PC-3 (cell line): ENCODE data around the gene CCDC24. TPM values are rescaled to one million over a fixed set of nuclear protein-coding genes. Genes with fewer than 3 reads are reported as not detected.
A peak's percentile ranks its signal among the peaks of the same experiment; 100 is the strongest.

Experiments used
- ATAC-seq: fragments of 200-7000 bp; cut with Tn5 transposase; 2 replicates; pipeline ENCODE4 v1.9.1; 2020; ENCODE audit warnings: mild to moderate bottlenecking, moderate library complexity
- BruUV-seq: library from RNA; stranded (reverse); fragments of 400-500 nt; replicated peaks from 2 replicates; lab custom pipeline; 2021; lab: Mats Ljungman, UMichigan
- CTCF ChIA-PET: fragments of 300-600 bp; sonication (Branson Sonifier 250); formaldehyde crosslinking; loops from one replicate; lab custom pipeline; 2022; ENCODE audit warnings: antibody characterized with exemption; lab: Charles Lee
- POLR2A ChIA-PET: fragments of 300-600 bp; sonication (Branson Sonifier 250); formaldehyde crosslinking; loops from one replicate; lab custom pipeline; 2022; ENCODE audit warnings: antibody characterized with exemption; ENCODE audit not compliant: unreplicated experiment; lab: Charles Lee
- DNase-seq: peaks from one replicate; pipeline ENCODE4 v3.0.0-alpha.2; 2015
- H2AFZ ChIP-seq: fragments of 300-600 bp; sonication (generic); 2 replicates; pipeline ENCODE4 v1.6.0; 2016; ENCODE audit warnings: antibody characterized with exemption, low read length
- H3F3A ChIP-seq: fragments of 300-600 bp; sonication (generic); one replicate; pipeline ENCODE4 v1.6.0; 2017; ENCODE audit warnings: antibody characterized with exemption, low read length, control low read depth, mild to moderate bottlenecking; ENCODE audit not compliant: unreplicated experiment
- H3K27ac ChIP-seq: fragments of 300-600 bp; sonication (generic); 2 replicates; pipeline ENCODE4 v1.5.1; 2016; ENCODE audit warnings: mild to moderate bottlenecking, low read length
- H3K27me3 ChIP-seq: fragments of 300-600 bp; sonication (generic); 2 replicates; pipeline ENCODE4 v1.6.1; 2016; ENCODE audit warnings: low read length, mixed read lengths
- H3K36me3 ChIP-seq: fragments of 300-600 bp; sonication (generic); 2 replicates; pipeline ENCODE4 v1.6.1; 2016; ENCODE audit warnings: low read depth, mixed run types, low read length, mixed read lengths
- H3K4me1 ChIP-seq: fragments of 300-600 bp; sonication (generic); 2 replicates; pipeline ENCODE4 v1.5.1; 2016; ENCODE audit warnings: low read length; ENCODE audit not compliant: insufficient read depth
- H3K4me2 ChIP-seq: fragments of 300-600 bp; sonication (generic); 2 replicates; pipeline ENCODE4 v1.6.0; 2016; ENCODE audit warnings: low read length
- H3K4me3 ChIP-seq: fragments of 300-600 bp; sonication (generic); 2 replicates; pipeline ENCODE4 v1.5.1; 2016; ENCODE audit warnings: mild to moderate bottlenecking, low read length, mixed read lengths
- H3K79me2 ChIP-seq: fragments of 300-600 bp; sonication (generic); 2 replicates; pipeline ENCODE4 v1.6.1; 2017; ENCODE audit warnings: low read length, mixed read lengths
- H3K9ac ChIP-seq: fragments of 300-600 bp; sonication (generic); 2 replicates; pipeline ENCODE4 v1.6.0; 2016; ENCODE audit warnings: mild to moderate bottlenecking, low read length
- H3K9me2 ChIP-seq: fragments of 300-600 bp; sonication (generic); replicated peaks from 2 replicates; pipeline ENCODE4 v1.6.1; 2016; ENCODE audit warnings: mixed run types, low read length, mixed read lengths
- H3K9me3 ChIP-seq: fragments of 300-600 bp; sonication (generic); 2 replicates; pipeline ENCODE4 v1.6.1; 2016; ENCODE audit warnings: low read length, mixed read lengths
- H4K20me1 ChIP-seq: fragments of 300-600 bp; sonication (generic); 2 replicates; pipeline ENCODE4 v1.6.1; 2016; ENCODE audit warnings: low read length, mixed read lengths
- EZH2 ChIP-seq: fragments of 300-600 bp; sonication (generic); IDR thresholded peaks from one replicate; pipeline ENCODE4 v1.6.1; 2017; ENCODE audit warnings: antibody characterized with exemption, mild to moderate bottlenecking, low read length; ENCODE audit not compliant: unreplicated experiment
- EZH2phosphoT487 ChIP-seq: fragments of 300-600 bp; sonication (generic); IDR thresholded peaks from 2 replicates; pipeline ENCODE4 v1.6.1; 2018; ENCODE audit warnings: mild to moderate bottlenecking, antibody characterized with exemption, low read length, borderline replicate concordance
- intact Hi-C: fragments of 100-400 bp; cut with micrococcal nuclease; formaldehyde crosslinking; loops from 2 replicates; pipeline ENCODE4 v1.9.0; 2023
- total RNA-seq: library from RNA; depleted of rRNA; stranded (reverse); fragments of >200 nt; gene quantifications from 2 replicates; pipeline ENCODE4 v1.2.3, GENCODE V29; 2014
- TF ChIP-seq, protein P1 (sequence below): fragments of 300-600 bp; sonication (generic); conservative IDR thresholded peaks from 2 replicates; pipeline ENCODE4 v1.5.1; 2017; ENCODE audit warnings: antibody characterized with exemption, low read depth, mild to moderate bottlenecking, low read length

CCDC24 gene
- total RNA-seq, 1 experiment from 2014 or later = 10.1 TPM

DNA sequence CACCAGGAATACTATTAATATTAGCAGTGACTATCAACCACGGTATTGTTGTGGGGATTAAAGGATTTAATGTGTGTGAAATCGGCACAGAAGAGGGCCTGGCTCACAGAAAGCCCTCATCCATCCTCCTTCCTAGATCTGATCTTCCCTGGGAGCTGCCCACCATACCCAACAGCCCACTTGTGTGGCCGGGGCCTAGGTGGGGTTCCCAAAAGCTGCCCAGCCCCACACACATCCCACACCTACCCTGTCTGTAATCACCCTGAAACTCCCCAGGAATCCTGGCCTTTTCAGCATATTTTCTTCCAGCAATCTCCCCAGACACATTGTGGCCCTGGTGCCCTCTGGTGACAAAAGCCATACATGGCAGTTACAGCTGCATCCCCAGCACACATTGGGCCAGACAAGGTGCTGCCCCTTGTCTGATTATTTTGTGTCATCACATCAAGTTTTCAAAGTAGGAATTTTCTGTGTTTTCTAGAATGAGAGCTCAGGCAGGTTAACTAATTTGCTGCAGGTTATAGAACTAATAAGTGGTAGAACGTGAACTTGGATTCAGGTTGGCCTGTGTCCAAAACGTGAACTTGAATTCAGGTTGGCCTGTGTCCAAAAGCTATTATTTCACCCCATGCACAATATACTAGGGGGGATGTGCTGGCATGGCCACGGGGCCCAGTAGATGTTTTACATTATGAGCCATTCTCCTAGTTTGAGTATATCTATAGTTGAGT is 45.2 kb downstream of the CCDC24 start:
- Histone ChIP-seq H3K4me3 (no peak overlapping the region), H3K36me3 (no peaks in the 10 kb centered on the region), H3K27me3 (no peaks in the 10 kb centered on the region), H3K79me2 (no peaks in the 10 kb centered on the region), H3K9me2 (no peaks in the 10 kb centered on the region), H4K20me1 (no peaks in the 10 kb centered on the region), H3K4me1 (peaks cover 41% of the 10 kb centered on the region), H3K9me3 (no peaks in the 10 kb centered on the region), H3K9ac (no peak overlapping the region), H3K27ac (no peak overlapping the region), H3K4me2 (no peak overlapping the region), H2AFZ (no peak overlapping the region), H3F3A (no peaks in the 10 kb centered on the region)
- BruUV-seq = no TSS peak
- TF ChIP-seq, protein P1, sequence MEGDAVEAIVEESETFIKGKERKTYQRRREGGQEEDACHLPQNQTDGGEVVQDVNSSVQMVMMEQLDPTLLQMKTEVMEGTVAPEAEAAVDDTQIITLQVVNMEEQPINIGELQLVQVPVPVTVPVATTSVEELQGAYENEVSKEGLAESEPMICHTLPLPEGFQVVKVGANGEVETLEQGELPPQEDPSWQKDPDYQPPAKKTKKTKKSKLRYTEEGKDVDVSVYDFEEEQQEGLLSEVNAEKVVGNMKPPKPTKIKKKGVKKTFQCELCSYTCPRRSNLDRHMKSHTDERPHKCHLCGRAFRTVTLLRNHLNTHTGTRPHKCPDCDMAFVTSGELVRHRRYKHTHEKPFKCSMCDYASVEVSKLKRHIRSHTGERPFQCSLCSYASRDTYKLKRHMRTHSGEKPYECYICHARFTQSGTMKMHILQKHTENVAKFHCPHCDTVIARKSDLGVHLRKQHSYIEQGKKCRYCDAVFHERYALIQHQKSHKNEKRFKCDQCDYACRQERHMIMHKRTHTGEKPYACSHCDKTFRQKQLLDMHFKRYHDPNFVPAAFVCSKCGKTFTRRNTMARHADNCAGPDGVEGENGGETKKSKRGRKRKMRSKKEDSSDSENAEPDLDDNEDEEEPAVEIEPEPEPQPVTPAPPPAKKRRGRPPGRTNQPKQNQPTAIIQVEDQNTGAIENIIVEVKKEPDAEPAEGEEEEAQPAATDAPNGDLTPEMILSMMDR = peak; percentile 96
- TF ChIP-seq EZH2phosphoT487 (no peak), EZH2 (no peak)
- intact Hi-C loops = loop anchor here (1.0 to 5.0 kb wide), 3 partner anchors 31 to 274 kb away; partner anchors contain the start of gene CCDC24
- DNase-seq (peak; percentile 87), ATAC-seq (peak; percentile 73)
- ChIA-PET POLR2A (no interaction called here), CTCF (interaction anchor here (0.6 to 1.7 kb wide), 4 partner anchors 11 to 273 kb away, joined by 3 to 13 read pairs (median 4); no protein-coding TSS in a partner anchor)

DNA sequence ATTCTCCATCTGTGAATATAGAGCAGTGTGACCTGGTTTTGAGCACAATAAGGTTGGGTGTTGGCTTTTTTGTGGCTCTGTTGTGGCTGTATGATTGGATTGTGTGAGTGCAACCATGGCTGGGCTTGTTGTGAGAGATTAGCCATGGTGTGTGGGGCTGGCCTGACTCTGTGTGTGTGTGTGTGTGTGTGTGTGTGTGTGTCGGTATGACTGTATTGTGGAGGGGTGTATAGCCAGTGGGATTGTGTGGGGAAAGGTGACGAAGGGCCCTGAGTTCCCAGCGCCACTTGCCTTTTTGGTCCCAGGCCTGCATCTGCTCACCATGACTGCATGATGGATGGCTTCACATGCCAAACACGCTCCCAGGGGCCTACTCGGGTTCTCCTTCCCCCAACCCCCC is 45.8 kb downstream of the CCDC24 start:
- Histone ChIP-seq H3K9me3 (no peaks in the 10 kb centered on the region), H3K27me3 (no peaks in the 10 kb centered on the region), H3K9ac (no peak overlapping the region), H3K36me3 (no peaks in the 10 kb centered on the region), H3K4me1 (peaks cover 35% of the 10 kb centered on the region), H4K20me1 (no peaks in the 10 kb centered on the region), H3K79me2 (no peaks in the 10 kb centered on the region), H3F3A (no peaks in the 10 kb centered on the region), H2AFZ (no peak overlapping the region), H3K4me3 (no peak overlapping the region), H3K27ac (no peak overlapping the region), H3K9me2 (no peaks in the 10 kb centered on the region), H3K4me2 (no peak overlapping the region)
- no peak for ATAC-seq
- no peak for DNase-seq
- ChIA-PET POLR2A (no interaction called here), CTCF (interaction anchor here (1.1 to 1.7 kb wide), 3 partner anchors 11 to 274 kb away, joined by 3 to 13 read pairs (median 5); no protein-coding TSS in a partner anchor)
- BruUV-seq = no TSS peak
- intact Hi-C loops = loop anchor here (5.0 kb wide), 2 partner anchors 45 to 275 kb away; partner anchors contain the start of gene CCDC24
- TF ChIP-seq EZH2phosphoT487 (no peak), EZH2 (no peak)
- TF ChIP-seq, protein P1 = no peak
